ENCODE data around the gene NTSR2. TPM values are rescaled to one million over a fixed set of nuclear protein-coding genes. Genes with fewer than 3 reads are reported as not detected.

The NTSR2 gene
- total RNA-seq, 1 donor from 2014 or later: not detected

- H3K36me3 ChIP-seq: peaks cover 0 to 34% of the 10 kb centered on the region in 2 donors
- TF ChIP-seq POLR2A (IDR thresholded peaks at IDR 0.05): no peak
- TF ChIP-seq, protein P1, sequence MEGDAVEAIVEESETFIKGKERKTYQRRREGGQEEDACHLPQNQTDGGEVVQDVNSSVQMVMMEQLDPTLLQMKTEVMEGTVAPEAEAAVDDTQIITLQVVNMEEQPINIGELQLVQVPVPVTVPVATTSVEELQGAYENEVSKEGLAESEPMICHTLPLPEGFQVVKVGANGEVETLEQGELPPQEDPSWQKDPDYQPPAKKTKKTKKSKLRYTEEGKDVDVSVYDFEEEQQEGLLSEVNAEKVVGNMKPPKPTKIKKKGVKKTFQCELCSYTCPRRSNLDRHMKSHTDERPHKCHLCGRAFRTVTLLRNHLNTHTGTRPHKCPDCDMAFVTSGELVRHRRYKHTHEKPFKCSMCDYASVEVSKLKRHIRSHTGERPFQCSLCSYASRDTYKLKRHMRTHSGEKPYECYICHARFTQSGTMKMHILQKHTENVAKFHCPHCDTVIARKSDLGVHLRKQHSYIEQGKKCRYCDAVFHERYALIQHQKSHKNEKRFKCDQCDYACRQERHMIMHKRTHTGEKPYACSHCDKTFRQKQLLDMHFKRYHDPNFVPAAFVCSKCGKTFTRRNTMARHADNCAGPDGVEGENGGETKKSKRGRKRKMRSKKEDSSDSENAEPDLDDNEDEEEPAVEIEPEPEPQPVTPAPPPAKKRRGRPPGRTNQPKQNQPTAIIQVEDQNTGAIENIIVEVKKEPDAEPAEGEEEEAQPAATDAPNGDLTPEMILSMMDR (IDR thresholded peaks at IDR 0.05): no peak
- TF ChIP-seq POLR2AphosphoS5 (IDR thresholded peaks at IDR 0.05; ENCODE audit: insufficient read depth in 1 of 2, low read depth in 1 of 2): no peak
These were observed 58.7 kb downstream of the NTSR2 start for GRCh38 chr2:11611251-11611650.

GRCh38 chr2:11610624-11611242, 59.3 kb downstream of the NTSR2 start:
- Histone ChIP-seq H3K36me3 (peaks cover 0 to 29% of the 10 kb centered on the region in 2 donors), H3K4me3 (no peak overlapping the region), H3K4me1 (no peaks in the 10 kb centered on the region), H3K9me3 (no peaks in the 10 kb centered on the region), H3K27ac (no peak overlapping the region), H3K27me3 (no peaks in the 10 kb centered on the region)
- DNase-seq (ENCODE audit: extremely low spot score in 2 of 2): no peak
- no peak for TF ChIP-seq POLR2AphosphoS5 (IDR thresholded peaks at IDR 0.05; ENCODE audit: insufficient read depth in 1 of 2, low read depth in 1 of 2)
- no peak for TF ChIP-seq POLR2A (IDR thresholded peaks at IDR 0.05)
- intact Hi-C loops (cut with DNase I): no loop called here

More at GRCh38 chr2:11611251-11611650, 58.7 kb downstream of the NTSR2 start:
- Histone ChIP-seq H3K4me3 (no peak overlapping the region), H3K27me3 (no peaks in the 10 kb centered on the region), H3K4me1 (no peaks in the 10 kb centered on the region), H3K9me3 (no peaks in the 10 kb centered on the region), H3K27ac (no peak overlapping the region)
- intact Hi-C loops (cut with DNase I): no loop called here
- DNase-seq (ENCODE audit: extremely low spot score in 2 of 2): no peak

Other genes with a start within 250 kb of the NTSR2 start
- 9.1 TPM for gene E2F6, start 204.0 kb downstream of the NTSR2 start, total RNA-seq
- gene GREB1, start 136.2 kb downstream of the NTSR2 start, total RNA-seq: 35.4 TPM
- 67.5 TPM for gene LPIN1, start 76.4 kb upstream of the NTSR2 start, total RNA-seq